Pulmonary artery endothelial cell (primary cell): ENCODE measurements around the gene PLCH2. TPM values are rescaled to one million over a fixed set of nuclear protein-coding genes. Genes with fewer than 3 reads are reported as not detected.

Source experiments
- DNase-seq: peaks from one replicate; pipeline ENCODE4 v3.0.0-alpha.2; 2011; ENCODE audit warnings: low read depth, low spot score
- total RNA-seq: library from RNA; depleted of rRNA; stranded (reverse); fragments of >200 nt; gene quantifications from 2 replicates; pipeline ENCODE4 v1.2.3, GENCODE V29; 2014

The PLCH2 gene
- total RNA-seq, 1 donor from 2014 or later = 0.13 TPM

DNA sequence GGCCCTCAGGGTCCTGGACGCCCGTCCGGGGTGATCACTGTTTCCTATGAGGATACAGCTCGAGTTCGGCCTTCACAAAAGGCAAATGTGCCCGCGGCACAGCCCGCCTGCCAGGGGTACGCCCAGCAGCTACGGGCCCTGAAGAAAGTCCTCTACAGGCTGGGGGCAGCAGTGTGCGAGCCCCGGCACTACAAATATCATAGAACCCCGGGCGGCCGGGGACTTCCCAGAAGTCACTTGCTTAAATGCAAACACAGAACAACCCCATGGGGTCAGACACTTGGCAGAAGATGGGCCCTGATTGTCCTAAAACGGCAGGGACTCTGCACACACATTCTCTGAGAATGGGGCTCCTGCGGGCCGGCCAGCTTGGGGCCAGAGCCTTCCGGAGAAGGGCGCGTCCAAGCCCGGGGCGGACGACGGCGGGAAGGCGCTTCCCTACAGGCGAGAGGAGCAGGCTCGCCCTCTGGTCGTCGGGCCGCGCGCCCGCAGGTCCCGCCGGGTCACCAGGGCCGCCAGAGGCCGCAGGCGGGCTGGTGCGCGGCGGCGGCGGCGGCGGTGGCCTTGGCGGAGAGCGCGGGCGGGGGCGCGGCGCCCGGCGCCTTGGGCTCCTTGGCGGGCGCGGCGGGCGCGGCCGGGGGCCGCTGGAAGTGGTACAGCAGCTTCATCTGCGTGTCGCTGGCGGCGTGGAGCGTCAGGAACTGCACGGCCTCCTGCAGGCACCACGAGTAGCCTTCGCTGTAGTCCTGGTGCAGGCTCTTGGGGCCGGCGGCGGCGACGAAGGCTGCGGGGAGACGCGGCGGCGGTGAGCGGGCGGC, 53.1 kb downstream of the PLCH2 start:
- DNase-seq = no peak

DNA sequence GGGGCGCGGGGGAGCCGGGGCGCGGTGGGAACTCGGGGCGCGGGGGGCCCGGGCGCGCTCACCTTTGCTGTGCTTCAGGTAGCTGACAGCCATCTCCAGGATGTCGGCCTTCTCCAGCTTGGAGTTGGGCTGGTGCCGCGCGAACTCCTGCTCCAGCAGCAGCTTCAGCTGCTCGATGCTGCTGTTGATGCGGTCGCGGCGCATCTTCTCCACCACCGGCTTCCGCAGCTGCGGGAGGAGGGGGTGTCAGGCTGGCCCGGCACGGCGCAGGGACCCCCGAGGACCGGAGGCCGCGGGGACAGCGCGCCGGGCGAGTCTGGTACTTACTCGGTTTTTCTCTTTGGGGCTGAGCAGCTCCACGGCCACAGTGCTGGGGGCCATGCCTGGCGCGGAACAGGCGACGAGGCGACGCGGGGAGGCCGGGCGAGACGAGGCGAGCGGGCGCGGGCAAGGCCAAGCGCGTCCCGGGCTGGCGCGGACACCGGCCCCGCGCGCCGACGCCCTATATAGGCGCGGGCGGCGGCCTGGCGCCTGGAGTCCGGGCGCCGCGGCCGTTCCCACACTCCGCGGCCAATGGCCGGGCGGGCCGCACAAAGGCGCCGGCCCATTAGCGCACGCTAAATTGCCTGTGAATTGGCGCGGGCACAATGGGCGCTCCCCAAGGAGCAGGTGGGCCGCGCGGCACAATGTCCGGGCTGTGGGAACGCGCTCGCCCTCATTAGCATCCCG, 53.9 kb downstream of the PLCH2 start, which contains the start of gene HES5:
Gene HES5, minus strand, starts transcription at position 480 of the 729 bp plus-strand sequence. Its CDS starts 99 bp downstream, at position 381.
- no peak for DNase-seq

DNA sequence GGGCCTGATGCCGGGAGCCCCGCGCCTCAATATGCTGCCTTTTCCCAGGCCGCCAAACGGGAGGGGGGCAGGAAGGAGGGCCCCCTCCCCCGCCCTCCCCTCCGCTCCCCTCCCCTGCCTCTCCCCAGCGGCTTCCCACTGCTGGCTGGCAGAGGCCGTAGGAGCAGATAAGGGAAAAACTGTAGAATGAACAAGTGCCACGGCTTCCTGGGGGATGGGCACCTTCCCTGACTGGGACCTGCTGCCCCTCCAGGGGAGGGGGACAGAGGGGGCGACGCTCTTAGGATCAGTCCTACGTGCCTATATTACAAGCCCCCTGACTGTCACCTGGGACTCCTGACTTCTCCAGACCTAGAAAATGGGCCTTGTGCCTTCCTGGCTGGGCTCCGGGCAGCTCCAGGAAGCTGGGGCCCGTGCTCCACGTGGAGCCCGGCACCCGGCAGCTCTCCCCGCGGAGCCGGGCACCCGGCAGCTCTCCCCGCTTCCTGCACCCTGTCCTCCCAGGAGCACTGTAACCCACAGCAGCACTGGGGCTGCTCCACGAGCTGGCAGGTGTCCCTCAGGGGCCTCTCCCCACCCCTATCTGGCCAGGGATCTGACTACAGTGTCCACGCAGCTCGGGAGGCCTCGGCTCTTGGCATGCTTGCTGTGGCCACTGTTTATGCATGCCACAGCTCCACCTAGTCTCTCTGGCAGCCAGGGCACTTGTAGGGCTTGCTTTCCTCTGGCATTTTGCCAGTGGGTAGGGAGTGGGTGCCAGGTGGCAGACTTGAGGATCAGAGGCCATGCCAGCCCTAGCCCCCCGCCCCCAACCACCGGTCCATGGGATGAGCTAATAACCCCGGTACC, 54.6 kb downstream of the PLCH2 start:
- no peak for DNase-seq

DNA sequence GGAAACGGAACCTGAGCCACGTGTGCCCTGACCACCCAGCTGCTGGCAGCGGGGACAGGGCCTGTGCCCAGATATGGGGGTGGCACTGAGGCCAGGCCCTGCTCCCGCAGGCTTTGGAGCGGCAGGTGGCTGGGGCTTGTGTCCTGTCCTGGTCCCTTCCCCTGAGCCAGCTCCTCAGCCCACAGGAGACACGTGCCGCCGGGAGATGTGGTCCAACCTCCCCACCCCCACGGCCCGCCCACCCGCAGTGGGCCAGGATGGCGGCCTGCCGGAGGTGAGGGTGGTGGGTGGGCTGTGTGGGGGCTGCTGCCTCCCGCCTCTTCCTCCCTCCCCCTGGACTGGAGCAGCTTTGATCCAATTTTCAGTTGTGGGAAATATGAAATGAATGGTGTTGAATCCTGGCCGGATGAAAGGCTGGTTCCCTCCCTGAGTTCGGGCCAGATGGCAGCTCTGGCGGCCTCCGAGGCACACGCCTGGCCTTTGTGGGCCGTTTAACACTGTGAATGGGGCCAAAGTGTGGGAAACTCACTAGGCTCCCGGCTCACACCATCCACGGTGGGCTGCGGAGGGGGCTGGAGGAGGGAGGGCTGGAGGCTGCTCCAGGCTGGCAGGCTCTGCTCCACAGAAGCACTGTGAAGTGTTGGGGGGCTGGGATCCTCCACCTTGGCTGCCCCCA, 56.5 kb downstream of the PLCH2 start:
- DNase-seq = no peak

DNA sequence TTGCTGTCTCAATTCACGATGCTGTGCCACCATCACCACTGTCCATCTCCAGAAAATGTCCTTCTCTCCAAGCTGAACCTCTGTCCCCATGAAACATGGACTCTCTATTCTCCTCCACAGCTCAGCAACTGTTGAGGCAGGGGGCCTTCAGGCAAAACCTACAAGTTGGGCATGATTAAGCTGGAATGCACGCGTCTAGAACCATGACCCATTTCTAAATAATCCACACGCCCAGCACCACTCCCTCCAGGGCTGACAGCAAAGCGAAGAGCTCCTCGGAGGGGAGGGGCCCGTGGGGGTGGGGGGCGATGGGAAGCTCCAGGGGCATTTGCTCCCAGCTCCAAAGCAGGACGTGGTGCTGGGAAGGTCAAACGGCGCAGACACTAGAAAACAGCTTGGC, 57.3 kb downstream of the PLCH2 start:
- no peak for DNase-seq

DNA sequence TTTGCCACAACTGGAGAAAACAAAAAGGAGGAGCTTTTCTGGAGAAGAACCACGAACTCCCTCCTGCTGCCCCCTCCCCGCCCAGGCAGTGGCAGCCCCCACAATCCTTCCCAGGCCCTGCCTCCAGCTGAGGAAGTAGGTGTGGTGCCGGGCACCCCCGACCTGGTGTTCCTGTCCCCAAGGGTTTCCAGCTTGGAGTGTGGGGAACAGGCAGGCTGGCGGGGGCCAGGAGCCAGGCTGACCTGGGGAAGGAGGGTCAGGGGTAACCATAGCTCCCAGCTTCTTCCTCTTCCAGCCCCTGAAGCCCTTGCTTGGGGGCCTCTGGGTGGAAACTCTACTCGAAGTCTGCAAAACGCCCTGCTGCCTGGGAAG, 58.2 kb downstream of the PLCH2 start:
- no peak for DNase-seq

DNA sequence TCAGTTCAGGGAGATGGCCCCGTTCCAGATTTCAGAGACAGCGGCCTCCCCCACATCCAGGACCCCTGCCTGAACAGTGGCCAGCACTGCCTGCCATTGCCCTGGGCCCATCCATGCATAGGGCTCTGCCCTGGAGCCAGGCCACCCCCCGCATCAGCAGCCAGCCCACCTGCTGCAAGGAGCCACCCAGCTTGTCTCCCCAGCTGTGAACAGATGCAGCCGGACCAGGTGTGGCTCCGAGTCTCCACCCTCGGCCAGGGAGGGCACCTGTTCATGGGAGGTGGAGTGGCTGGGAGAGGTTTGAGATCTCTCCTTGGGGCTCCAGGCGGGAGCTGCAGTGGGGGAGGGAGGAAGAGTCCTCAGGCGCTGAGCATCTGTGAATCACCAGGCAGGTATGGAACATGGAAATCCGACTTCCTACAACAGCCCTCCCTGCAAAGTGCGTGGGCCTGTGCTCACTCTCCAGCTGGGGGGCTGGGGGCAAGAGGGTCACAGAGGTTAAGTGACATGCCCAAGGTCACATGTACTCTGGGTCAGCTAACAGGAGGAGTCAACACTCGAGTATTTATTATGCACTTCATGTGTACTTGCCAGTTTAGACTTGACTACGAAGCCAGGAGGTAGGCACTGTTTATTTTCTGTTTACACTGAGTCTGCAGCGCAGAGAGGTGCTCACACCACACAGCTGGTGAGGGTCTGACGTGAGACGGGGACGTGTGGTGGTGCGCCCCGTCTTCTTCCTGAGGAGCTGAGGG, 58.8 kb downstream of the PLCH2 start:
- DNase-seq = no peak

DNA sequence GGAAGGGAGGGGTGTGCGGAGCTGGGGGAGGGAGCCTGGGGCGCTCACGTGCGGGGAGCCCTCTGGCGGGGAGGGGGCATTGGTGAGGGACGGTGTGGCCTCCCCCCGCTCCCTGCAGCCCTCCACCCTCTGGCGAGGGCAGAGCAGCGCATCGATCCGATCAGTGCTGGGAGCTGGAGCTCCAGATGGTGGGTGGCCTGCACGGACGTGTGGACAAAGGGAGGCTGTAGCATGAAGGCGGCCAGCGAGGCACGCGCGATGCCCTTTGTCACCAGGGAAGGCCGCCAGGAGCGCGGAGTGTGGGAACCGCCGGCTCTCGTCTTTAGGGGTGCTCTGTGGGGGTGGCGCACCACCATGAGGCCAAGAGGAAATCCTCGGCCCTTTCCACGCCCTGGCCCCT, 59.4 kb downstream of the PLCH2 start:
- no peak for DNase-seq

DNA sequence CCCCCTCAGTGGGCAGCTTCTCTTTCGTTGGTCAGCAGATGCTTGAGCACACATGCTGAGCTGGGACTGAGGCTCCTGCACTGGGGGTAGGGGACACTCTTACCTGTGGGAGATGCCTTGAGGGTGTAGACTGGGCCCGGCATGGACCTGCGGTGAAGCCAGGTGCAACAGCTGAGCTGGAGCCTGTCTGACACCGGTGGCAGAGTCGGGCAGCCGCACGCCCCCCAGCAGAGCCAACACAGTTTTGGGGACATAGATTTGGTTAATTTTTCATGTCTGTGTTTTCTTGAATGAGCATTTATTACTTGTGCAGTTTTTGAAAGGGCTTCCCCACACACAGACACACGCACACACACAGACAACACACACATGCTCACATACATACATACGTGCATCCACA, 59.9 kb downstream of the PLCH2 start:
- no peak for DNase-seq

DNA sequence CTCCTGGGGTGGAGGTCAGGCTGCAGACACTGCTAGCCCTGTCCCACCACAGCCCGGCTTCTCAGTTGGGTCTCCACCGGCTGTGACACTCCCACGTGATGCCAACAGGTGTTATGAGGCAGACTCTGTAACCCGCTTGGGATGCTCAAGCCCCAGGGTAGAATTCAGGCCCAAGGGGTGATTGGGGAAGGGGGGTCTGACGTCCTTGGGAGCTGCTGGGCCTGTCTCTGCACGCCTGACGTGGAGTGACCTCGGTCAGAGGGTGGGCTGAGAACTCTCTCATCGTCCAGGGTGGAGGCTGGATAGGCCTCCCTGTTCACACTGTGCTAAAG, 61.7 kb downstream of the PLCH2 start:
- DNase-seq = no peak

DNA sequence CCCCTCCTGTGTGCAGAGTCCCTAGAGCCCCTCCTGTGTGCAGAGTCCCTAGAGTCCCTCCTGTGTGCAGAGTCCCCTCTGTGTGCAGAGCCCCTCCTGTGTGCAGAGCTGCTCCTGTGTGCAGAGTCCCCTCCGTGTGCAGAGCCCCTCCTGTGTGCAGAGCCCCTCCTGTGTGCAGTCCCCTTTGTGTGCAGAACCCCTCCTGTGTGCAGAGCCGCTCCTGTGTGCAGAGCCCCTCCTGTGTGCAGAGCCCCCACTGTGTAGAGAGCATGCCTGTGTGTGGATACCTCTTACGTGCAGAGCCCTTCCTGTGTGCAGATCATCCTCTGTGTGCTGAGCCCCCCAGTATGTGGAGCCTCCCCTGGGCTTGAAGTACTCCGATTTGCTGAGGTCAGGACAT, 62.3 kb downstream of the PLCH2 start:
- DNase-seq = no peak

DNA sequence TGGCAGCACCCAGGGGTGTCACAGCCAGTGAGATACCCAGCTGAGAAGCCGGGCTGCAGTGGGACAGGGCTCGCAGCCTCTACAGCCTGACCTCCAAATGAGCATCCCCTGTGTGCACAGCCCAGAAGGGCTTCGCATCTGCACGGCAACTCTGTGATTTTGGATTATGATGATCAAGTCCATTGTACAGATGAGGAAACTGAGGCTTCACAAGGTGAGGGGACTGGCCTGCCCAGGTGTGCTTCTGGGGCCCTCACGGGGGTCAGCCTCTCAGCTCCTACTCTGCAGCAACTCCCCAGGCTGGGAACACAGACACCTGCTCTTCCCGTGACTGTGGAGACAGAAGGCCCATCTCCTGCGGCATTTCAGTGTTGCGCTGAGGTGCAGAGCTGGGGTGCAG, 62.8 kb downstream of the PLCH2 start:
- DNase-seq = no peak

DNA sequence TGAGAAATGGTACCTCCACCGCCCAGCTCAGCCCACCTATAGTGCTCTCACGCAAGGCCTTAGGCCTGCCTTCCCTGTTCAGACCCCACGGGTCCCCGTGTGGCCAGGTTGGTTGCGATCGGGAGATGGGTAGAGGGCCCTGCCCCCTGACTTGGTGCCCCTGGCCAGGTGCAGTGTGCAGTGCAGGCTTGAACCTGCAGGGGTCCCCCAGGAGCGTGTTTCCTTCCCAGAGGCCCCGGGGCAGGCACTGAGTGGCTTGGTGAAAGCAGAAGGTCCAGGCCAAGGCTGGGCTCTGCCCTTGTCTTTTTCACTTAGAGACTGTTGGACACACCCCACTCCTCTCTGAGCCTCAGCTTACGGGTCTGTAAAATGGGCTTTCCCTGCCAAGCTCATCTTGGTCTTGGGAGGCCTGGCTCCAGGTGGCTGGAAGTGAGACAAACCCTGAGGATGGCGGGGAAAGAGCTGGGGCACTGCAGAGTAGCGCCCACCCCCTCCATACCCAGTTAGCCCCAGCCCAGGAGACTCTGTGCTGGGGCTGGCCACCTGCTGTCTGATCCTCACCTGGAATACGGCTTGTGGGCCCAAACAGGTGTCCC, 63.3 kb downstream of the PLCH2 start:
- DNase-seq = no peak

DNA sequence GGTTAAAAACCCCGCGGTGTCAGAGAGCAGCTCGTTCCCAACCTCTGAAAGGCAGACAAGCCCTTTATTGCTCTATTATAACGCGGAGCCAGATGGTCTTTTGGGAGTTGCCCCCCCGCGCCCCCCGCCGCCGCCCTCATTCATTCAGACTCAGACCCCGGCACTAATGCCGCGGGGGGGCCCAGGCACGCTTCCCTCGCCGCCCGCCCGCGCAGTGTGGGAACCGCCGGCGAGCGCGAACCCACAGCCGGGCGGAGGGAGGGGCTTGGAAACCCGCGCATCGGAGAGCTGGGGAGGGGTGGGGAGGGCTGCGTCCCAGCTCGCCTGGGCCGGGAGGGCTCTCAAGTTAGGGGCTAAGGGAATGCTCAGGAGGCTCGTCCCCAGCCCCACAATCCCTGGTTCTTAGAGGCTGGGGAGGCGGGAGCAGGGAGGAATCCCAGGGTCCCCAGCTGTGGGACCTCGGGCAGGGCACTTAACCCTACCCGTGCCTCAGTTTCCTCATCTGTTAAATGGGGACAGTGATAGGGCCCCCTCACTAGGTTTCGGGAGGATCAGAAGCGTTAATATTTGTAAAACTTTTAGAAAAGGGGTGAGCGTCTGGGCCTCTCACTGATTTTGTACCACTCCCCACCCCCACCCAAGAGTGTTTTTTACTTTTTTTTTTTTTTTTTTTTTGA, 64.9 kb downstream of the PLCH2 start:
- DNase-seq = no peak

DNA sequence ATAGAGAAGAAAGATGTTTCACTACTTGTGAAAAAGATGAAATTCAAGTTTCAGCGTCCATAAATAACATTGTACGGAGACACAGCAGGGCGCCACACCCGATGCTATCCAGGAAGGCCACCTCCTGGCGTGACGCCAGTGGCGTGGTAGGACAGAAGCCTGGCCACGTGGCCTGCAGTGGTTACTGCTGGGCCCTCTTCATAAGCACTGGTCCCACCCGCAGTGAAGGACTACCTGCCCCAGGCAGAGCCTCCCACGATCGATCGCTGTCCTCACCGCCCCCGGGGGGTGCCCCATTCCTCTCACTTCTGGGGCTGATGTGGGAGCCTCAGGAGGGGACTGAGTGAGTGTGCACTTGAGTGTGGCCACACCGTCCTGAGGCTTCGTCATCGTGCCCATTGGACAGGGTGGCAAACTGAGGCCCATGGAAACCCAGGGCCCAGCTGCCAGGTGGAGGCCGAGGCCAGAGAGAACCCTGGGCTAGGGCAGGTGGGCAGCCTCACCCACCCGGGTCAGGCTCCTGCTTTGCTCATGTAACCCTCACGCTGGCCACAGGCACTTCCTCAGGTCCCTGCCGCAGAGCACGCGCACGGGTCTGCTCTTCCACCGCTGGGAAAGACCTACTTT, 65.6 kb downstream of the PLCH2 start:
- DNase-seq = no peak

DNA sequence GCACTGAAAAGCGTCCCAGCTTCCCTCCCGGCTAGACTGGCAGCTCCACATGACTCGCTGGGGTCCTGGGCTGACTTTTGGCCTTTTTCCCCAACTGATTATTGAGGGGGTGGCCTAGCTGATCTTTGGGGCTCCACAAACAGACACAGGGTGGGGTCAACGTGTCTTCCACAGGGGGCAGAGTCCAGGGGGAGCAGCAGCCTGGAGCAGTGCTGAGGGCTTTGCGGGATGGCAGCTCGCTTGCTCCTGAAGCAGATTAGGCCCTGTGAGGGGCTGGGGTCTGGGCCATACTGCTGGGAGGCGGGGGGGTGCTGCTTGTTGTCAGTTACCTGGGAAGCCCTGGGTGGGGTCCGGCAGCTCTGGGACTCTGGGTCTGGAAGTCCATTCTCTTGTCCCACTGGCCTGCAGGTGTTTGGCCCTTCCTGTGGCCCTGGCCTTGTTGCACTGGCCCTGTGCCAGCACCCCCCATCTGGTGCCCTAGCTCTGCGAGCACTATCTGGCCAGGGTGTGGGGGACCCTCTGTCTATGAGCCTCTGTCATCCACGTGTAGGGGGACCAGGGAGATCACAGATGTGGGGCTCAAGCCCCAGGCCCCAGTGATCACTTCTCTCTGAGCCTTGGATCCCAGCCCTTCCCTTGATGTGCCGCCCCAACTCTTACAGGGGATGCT, 66.3 kb downstream of the PLCH2 start:
- no peak for DNase-seq

DNA sequence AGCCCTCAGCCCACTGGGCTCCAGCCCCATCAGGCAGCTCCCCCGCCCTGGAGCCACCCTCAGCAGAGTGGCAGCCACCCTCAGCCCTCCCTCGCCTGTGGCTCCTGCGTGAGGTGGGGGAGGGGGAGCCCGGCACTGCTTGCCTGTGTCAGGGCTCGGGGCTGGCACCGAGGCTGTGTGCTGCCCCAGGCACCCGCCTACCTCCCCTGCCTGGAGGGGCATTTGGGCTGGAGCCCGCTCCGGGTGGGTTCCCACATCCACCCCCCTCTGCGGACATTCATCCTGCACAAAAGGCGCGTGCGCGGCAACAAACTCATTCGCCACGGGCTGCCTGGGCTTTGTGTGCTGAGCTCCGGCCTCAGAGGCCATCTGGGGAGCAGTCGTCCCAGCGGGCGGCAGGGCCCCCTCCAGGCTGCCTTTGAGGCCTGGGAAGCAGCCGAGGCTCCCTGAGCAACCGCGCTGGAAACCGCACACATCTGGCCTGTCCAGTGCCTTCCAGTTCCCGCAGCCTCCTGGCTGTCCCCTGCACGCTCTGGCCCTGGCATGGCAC, 67.5 kb downstream of the PLCH2 start:
- no peak for DNase-seq

DNA sequence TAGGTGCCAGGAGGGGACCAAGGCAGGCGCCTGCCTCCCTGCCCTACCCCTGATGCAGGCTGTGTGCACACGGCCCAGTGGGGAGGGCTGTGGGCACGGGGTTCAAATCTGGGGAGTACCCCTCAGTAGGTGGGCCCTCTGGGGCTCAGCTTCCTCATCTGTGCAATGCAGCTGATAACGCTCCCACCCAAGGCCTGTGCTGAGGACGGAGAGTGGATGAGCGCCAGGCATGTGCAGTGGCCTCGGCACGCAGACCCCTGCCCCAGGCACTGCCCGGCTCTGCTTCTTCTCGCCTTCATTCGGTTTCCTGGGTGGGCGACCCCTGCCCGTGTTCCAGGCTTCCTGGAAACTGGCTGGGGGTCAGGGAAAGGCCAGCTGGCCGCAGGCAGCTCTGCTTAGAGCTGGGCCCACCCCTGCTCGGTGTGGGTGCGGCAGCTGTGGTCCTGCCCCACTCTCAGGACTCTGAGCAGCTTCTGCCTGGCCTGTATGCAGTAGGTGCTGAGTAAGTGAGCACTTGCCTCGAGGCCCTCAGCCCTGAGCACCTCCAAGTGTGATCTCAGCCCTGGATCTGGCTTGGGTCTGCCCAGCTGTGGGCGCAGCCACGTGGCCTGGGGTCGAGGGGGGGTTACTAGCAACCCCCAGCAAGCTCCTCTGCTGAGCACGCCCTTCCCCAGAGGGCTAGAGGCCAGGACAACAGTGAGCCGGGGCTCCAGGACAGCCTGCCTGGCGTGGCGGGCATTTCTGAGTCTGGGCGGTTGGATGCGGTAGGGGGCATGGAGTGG, 68.2 kb downstream of the PLCH2 start:
- DNase-seq = no peak
